Ovary (tissue), 9 donors: Measurements from ENCODE around the gene ZNF493. TPM values are rescaled to one million over a fixed set of nuclear protein-coding genes. Genes with fewer than 3 reads are reported as not detected.
A peak's percentile ranks its signal among the peaks of the same experiment; 100 is the strongest.

Experiments used
- DNase-seq, 5 donors: peaks; one replicate each; pipeline ENCODE4 v3.0.0-alpha.2; 2019 to 2020
- H3K27ac ChIP-seq, 2 donors: fragments of 200-600 bp; one replicate each; pipeline versions ENCODE4 v1.5.1 to v1.8.0; 2019 to 2022
- H3K27me3 ChIP-seq: fragments of 200-600 bp; one replicate; pipeline ENCODE4 v1.8.0; 2022
- H3K36me3 ChIP-seq: fragments of 200-600 bp; sonication (generic); one replicate; pipeline ENCODE4 v1.5.1; 2019
- H3K4me1 ChIP-seq: one replicate; pipeline ENCODE4 v1.8.1; 2013; ENCODE audit warnings: mild to moderate bottlenecking, moderate library complexity; ENCODE audit not compliant: insufficient read depth
- H3K4me3 ChIP-seq: fragments of 200-600 bp; sonication (generic); one replicate; pipeline ENCODE4 v1.5.1; 2017
- H3K9me3 ChIP-seq, 2 donors: fragments of 200-600 bp in 1 of 2; sonication (generic) in 1 of 2; one replicate each; pipeline versions ENCODE4 v1.5.1 to v1.8.1; 2013 to 2019; ENCODE audit warnings: mild to moderate bottlenecking in 1 of 2, moderate library complexity in 1 of 2
- EP300 ChIP-seq: sonication (generic); formaldehyde crosslinking; IDR thresholded peaks from one replicate; pipeline ENCODE4 v1.6.1; 2017; ENCODE audit warnings: antibody characterized with exemption
- POLR2A ChIP-seq: fragments of 450-650 bp; IDR thresholded peaks from one replicate; pipeline ENCODE4 v1.6.1; 2017; ENCODE audit warnings: antibody characterized with exemption, mild to moderate bottlenecking, moderate library complexity
- WGBS, 3 donors: extraction: QIAGEN DNeasy Blood & Tissue Kit in 1 of 3; methylation state at CpG; one replicate each; pipeline versions ENCODE4 v1.1.5 to v1.1.7; 2013 to 2017; 5-methylcytosine and 5-hydroxymethylcytosine counted together
- intact Hi-C, 4 donors: fragments of 100-400 bp; cut with DNase I; formaldehyde crosslinking; loops; one replicate each; pipeline versions ENCODE4 v1.11.0 to v1.15.1; 2022 to 2023
- polyA plus RNA-seq, 2 donors: library from polyadenylated mRNA; stranded (reverse); fragments of 200-250 nt in 1 of 2; fragments of 350-450 nt in 1 of 2; fragmentation: Illumina TruSeq in 1 of 2; extraction: RNeasy Lipid Tissue Mini Kit (QIAGEN cat#74804) in 1 of 2; gene quantifications; one replicate each; pipeline ENCODE4 v1.2.3, GENCODE V29; 2013 to 2014
- total RNA-seq, 7 donors: library from RNA; depleted of rRNA in 2 of 7; stranded (reverse); fragments of >200 nt in 2 of 7; fragmentation: NEBNext Ultra II Directional in 3 of 7; extraction: Animal tissue kit (Norgen Biotek cat#: 25700) in 3 of 7; gene quantifications; one replicate each; pipeline versions ENCODE4 v1.1.0 to v1.2.4, GENCODE V29; 2016 to 2023
- TF ChIP-seq, protein P1 (sequence below), 3 donors: fragments of 450-650 bp in 2 of 3; fragments of 200-600 bp in 1 of 3; IDR thresholded peaks; one replicate each; pipeline versions ENCODE4 v1.5.1 to v1.8.0; 2016 to 2022; ENCODE audit warnings: antibody characterized with exemption in 3 of 3, mild to moderate bottlenecking in 1 of 3
- donor health status: DM: no; HTN: no; CAD: no; lungs with moderate emphysema.
- donor health status: DM: no; HTN: no; CAD: no.
- donor health status: Bipolar disorder and iron deficiency.
- donor health status: DM: yes; HTN: yes; CAD: no.
- donor health status: DM: no; HTN: no; CAD: no.
- donor health status: DM: yes; HTN: yes; CAD: no.

ZNF493 gene
- total and polyA plus RNA-seq, 9 donors = 12.6 to 86.6 (median 33.5) TPM

DNA sequence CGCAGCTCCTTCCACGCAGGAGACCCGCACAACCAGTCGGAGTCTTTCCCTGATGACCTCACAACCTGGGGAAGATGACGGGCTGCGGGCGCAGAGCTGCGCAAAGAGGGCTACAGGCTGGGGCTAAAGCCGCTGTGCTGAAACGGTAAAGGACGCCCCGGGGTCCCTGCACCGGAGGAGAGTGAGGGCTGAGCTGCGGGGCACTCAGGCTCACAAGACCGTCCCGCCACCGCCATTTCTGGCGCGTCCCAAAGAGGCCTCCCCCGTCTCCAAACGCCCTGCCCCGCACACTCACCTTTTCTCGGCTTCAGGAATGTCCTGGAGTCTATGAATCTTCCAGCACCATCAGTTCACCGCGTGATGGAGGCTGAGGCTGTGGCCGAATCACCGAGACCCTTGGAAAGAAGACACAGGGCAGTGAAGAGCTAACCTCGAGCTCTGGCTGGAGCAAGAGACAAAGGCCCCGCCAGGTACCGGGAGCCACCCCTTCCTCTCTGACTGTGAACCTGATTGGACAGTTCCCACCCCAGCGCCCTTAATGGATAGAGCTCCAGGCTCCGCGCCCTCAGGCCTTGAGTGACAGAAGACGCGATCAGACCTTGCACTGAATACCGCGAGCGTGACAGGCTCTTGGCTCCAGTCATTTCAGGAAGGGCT is 66.6 kb downstream of the ZNF493 start:
- H3K36me3 ChIP-seq = no peaks in the 10 kb centered on the region
- no peaks in the 10 kb centered on the region for H3K9me3 ChIP-seq
- WGBS, 3 donors = 0 to 2% (median 0%) methylated on average over 38 of the region's 38 CpGs
- H3K27ac ChIP-seq = peak overlapping the region; percentile 66 to 67
- TF ChIP-seq, protein P1, sequence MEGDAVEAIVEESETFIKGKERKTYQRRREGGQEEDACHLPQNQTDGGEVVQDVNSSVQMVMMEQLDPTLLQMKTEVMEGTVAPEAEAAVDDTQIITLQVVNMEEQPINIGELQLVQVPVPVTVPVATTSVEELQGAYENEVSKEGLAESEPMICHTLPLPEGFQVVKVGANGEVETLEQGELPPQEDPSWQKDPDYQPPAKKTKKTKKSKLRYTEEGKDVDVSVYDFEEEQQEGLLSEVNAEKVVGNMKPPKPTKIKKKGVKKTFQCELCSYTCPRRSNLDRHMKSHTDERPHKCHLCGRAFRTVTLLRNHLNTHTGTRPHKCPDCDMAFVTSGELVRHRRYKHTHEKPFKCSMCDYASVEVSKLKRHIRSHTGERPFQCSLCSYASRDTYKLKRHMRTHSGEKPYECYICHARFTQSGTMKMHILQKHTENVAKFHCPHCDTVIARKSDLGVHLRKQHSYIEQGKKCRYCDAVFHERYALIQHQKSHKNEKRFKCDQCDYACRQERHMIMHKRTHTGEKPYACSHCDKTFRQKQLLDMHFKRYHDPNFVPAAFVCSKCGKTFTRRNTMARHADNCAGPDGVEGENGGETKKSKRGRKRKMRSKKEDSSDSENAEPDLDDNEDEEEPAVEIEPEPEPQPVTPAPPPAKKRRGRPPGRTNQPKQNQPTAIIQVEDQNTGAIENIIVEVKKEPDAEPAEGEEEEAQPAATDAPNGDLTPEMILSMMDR (IDR thresholded peaks at IDR 0.05) = no peak
- TF ChIP-seq EP300 = no peak
- TF ChIP-seq POLR2A = no peak
- peak; percentile 68 to 74 (median 71) for DNase-seq
- H3K4me1 ChIP-seq = no peaks in the 10 kb centered on the region
- H3K4me3 ChIP-seq = peak overlapping the region; percentile 41
- intact Hi-C loops = no loop called here
- H3K27me3 ChIP-seq = no peaks in the 10 kb centered on the region

DNA sequence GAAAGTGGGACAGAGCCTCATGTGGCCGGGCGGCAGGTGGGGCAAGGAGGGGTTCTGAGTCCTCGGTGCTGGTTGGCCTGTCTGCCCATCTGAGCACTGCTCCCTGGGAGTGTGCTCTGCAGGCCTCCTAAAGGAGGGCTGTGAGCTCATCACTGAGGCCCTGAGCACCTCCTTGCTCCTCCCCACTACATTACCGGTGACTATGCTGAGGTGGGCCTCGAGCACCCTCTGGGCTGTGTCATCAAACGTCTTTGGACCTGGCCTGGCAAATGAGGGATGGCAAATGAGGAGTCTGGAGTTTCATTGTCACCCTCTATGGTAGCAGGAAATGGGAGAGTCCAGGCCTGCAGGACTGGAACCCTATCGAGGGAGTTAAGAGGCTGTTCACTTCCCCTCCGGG is 69.7 kb downstream of the ZNF493 start:
- WGBS, 3 donors = 66 to 76% (median 75%) methylated on average over 8 of the region's 8 CpGs
- DNase-seq = no peak
- intact Hi-C loops = no loop called here

DNA sequence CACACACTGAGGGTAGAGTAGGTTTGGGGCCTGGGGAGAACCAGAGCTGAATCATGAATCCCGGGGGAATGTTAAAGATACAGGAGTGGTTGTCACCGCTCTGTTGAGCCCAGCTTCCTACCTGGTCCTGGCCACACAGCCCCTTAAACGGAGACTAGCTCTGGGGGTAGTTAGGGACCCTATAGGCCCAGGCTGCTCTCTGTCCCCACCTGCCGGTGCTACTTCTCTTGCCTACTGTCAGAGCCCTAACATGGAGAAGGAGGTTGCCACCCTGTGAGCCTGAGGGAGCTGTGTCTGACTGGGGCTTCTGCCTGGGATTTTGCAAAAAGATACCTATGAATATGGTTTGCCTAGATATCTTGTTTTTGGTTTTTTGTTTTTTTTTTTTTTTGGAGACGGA is 71.9 kb downstream of the ZNF493 start:
- no peaks in the 10 kb centered on the region for H3K9me3 ChIP-seq
- no peaks in the 10 kb centered on the region for H3K4me1 ChIP-seq
- H3K4me3 ChIP-seq = no peak overlapping the region
- H3K27ac ChIP-seq = no peak overlapping the region
- H3K36me3 ChIP-seq = no peaks in the 10 kb centered on the region
- no peak for DNase-seq
- intact Hi-C loops = no loop called here
- 81 to 86% (median 82%) methylated on average over 5 of the region's 5 CpGs for WGBS, 3 donors
- no peaks in the 10 kb centered on the region for H3K27me3 ChIP-seq
- no peak for TF ChIP-seq POLR2A
- TF ChIP-seq, protein P1 (IDR thresholded peaks at IDR 0.05) = no peak

More for the DNA sequence above, 69.7 kb downstream of the ZNF493 start:
- Histone ChIP-seq H3K27ac (no peak overlapping the region), H3K9me3 (no peaks in the 10 kb centered on the region), H3K4me1 (no peaks in the 10 kb centered on the region), H3K36me3 (no peaks in the 10 kb centered on the region), H3K4me3 (no peak overlapping the region), H3K27me3 (no peaks in the 10 kb centered on the region)
- TF ChIP-seq EP300 (no peak), POLR2A (no peak)
- TF ChIP-seq, protein P1 (IDR thresholded peaks at IDR 0.05) = no peak

DNA sequence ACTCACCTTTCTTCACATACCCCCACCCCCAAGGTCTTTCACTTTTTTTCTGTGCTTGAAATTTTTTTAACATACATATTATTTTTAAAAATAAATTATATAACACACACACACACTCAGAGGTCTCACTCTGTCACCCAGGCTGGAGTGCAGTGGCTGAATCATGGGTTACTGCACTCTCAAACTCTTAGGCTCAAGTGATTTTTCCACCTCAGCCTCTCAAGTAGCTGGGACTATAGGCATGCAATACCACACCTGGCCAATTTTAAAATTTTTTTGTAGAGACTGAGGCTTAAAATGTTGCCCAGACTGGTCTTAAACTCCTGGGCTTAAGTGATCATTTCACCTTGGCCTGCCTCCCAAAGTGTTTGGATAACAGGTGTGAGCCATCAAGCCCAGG is 75.6 kb downstream of the ZNF493 start:
- H3K4me3 ChIP-seq = no peak overlapping the region
- no peaks in the 10 kb centered on the region for H3K36me3 ChIP-seq
- no peak for DNase-seq
- H3K27me3 ChIP-seq = no peaks in the 10 kb centered on the region
- peaks cover 6% of the 10 kb centered on the region for H3K4me1 ChIP-seq
- intact Hi-C loops = no loop called here
- H3K27ac ChIP-seq = no peak overlapping the region
- H3K9me3 ChIP-seq = no peaks in the 10 kb centered on the region
- TF ChIP-seq EP300 (no peak), POLR2A (no peak)
- TF ChIP-seq, protein P1 (IDR thresholded peaks at IDR 0.05) = no peak
